Stimulated activated CD4-positive, alpha-beta T cell treated with anti-CD3 and anti-CD28 coated beads, Interleukin-1b, Interleukin-23, amount 100 ng/mL, for 4 hours (primary cell): ENCODE measurements around the gene ZNF697.
"Not testable (repeated sequence)": the region's sequence is repeated elsewhere in the genome, so short reads cannot be mapped to it uniquely, and the experiment has no call there.

Experiments used
- DNase-seq, 2 donors: peaks; one replicate each; pipeline ENCODE4 v3.0.0-alpha.2; 2020; ENCODE audit warnings: low read depth in 2 of 2

Gene ZNF697

DNA sequence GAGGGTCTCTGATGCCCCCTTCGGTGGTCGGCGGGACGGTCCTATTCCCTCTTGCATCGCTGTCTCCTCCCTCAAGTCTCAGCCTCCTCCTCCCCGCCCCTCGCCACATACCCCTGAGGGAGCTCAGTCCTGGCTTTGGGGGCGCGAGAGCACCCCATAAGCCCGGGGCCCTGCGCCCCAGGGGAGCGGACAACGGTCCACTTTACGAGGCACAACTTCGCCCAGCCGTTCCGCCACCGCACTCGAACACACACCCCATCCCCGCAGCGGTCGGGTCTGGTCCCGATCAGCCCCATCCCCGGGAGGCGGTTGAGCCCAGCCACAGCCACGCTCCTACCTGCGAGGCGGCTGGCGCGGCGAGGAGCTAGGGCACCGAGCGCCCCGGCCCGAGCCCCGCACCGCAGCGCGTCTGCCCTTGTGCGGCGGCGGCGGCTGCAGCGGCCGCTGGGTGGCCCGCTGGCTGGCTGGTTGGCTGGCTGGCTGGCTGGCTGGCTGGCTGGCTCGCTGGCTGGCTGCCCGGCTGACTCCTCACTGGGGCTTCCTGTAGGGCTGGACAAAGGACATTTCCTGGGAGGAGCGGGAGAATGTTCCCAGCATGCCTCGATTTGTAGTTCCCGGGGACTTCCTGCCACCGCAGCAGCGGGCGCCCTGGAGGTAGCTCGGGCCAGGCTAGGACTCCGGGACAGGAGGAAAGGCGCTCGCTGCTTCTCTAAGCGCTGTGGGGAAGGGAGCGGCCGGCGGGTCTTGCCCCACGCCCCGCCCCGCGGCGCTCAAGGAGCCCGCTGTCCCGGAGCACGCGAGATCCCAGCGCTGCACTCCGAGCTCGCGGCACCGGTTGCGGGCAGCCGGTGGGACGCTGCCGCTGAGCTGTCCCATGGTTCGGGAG lies at the start of gene ZNF697:
Gene ZNF697, minus strand, starts transcription at position 533 of the 886 bp plus-strand sequence. CDS start 22,166 bp downstream, outside the sequence.
- peak in 1 of 2 donors; percentile 37 for DNase-seq

DNA sequence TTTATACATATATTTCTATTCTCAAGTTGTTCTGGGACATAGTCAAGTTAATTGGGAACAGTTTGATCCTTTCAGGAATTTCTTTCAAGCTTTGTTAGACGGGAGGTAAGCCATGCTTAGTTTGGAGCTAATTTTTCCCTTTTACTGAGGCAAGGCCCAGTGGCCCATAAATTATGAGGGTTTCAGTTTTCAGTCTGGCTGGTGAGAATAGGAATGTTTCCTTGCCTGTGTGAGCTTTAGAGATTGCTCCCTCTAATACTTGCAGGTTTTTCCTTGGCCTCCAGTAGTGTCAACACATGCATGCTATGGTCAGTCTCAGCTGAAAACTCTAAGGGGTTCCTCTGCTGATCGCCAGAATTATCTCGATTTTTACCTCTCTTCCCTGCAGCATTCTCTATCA lies 49.5 kb upstream of the ZNF697 start:
- DNase-seq: no peak

DNA sequence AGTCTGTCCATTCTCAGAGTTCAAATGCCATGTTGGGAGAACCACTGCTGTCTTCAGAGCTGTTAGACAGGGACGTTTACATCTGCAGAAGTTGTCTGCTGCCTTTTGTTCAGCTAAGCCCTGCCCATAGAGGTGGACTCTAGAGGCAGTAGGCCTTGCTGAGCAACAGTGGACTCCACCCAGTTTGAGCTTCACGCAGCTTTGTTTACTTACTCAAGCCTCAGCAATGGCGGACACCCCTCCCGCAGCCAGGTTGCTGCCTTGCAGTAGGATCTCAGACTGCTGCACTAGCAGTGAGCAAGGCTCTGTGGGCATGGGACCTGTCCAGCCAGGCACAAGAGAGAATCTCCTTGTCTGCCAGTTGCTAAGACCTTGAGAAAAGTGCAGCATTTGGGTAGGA lies 48.8 kb upstream of the ZNF697 start:
- DNase-seq: not testable (repeated sequence)

DNA sequence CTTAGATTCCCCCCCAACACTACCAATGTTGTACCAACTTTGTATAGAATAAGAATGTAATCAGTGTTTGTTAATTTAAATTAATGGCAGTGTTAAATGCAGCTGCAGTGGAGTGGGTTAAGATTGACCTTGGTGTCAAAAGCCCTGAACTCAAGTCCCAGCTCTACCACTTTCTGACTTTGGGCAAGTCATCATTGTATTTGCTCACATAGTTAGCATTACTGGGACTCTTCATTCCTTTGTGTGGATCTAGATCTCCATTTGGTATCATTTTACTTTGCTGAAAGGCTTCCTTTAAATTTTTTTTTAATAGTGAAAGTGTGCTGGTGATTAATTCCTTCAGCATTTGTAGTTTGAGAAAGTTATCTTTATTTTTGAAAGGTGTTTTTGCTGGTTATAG lies 41.4 kb upstream of the ZNF697 start:
- no peak for DNase-seq

DNA sequence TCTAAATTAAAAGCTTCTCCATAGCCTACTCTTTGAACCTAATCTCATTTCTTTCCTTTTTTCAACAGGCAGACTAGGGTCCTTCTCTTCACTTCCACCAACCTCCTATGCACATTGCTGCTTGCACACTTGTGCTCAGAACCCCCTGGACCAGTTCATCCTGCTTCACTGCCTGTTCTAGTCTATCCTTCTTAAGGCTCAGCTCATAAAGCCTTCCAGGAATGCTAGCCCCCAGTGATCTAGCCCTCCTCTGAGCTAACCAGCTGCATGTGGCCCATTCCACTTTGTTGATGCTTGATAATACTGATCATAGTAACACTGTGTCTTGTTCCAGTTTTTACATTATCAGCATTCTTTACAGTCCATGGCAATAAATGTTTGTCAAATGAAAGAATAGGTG lies 40.7 kb upstream of the ZNF697 start:
- DNase-seq: no peak

DNA sequence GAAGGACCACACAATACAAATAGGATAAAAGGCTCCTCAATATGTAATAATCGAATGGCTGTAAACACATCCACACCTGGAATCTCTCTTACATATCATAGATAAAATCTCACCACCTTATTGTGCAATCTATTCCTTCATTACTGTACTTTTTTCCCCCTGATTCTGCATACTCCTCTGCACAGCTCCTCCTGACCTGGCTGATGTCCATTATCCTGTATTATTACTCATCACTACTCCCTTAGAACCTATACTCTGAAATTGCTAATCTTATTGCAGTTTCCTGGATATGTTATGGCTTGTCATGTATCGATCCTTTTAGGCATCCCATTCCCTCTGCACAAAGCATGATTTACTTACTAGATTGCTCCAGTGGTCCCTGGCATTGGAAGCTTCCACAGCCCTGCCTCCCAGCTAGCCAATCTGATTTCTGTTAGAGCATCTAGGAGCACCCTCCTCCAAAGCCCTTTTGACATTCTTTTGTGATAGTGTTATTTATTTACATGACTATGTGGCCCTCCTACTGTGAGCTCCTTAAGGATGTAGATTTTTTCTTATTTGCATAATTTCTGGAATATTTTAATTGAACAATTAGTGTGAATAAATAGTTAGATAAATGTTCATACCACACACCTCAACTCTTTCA lies 39.5 kb upstream of the ZNF697 start:
- no peak for DNase-seq

DNA sequence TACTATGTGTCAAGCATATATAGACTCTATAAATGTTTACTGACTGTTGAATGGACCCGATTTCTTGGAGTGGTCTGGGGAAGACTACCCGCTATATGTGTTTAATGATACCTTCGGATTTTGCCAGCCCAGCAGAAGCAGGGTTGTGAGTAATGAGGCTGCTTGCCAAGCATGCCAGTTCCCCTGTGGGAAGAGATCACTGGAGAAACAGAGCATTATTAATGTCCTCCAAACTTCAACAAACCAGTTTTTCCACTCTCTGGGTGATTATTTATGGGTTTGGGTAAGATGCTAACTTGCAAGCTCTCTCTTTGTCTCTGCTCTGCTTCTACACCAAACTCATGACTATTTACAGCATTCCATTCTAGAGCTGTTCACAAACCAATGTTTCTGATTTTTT lies 38.6 kb upstream of the ZNF697 start:
- no peak for DNase-seq

DNA sequence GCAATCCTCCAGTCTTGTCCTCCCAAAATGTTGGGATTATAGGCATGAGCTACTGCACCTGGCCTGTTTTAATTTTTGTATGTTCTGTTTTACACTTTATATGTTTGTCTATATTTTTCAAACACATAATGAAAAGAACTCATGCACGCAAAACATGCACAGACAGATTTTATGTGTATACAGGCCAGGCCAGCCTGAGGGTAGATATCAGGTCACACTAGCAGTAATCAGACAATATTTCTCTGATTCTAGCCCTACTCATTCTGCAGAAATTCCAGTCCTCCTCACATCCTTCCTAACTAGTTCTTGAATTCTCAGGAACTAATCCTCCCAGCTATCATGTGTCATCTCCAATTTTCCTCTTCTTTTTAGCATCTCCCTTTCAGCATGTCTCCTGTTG lies 35.8 kb upstream of the ZNF697 start:
- no peak for DNase-seq

DNA sequence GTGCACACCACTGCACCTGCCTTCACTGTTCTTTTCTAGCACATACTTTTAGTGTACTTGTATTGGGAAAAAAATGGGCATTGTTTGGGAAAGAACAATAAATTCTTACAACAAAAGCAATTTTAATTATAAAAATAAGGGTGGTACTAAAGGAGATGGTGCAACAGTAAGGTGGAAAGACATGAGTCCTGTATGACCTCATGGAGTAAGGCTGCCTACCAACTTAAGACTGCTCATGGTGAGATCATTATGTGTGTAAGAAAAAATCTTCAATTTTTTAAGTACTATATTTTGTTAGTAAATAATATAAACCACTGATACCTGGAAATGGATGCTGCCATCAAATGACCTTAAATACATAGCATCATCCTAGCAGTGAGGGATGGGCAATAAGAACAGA lies 34.1 kb upstream of the ZNF697 start:
- DNase-seq: no peak

DNA sequence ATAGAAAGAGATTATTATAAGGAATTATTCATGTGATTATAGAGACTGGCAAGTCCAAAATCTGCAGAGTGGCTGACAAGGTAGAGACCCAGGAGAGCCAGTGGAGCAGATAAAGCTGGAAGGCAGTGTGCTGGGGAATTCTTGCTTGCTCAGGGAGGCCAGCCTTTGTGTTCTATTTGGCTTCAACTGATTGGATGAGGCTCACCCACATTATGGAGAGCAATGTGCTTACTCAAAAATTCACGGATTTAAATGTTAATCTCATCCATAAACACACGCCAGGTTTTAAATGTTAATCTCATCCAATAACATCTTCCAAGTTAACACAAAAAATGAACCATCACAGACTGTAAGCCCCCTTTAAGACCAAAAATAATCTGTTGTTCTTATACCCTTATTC lies 33.5 kb upstream of the ZNF697 start:
- no peak for DNase-seq

DNA sequence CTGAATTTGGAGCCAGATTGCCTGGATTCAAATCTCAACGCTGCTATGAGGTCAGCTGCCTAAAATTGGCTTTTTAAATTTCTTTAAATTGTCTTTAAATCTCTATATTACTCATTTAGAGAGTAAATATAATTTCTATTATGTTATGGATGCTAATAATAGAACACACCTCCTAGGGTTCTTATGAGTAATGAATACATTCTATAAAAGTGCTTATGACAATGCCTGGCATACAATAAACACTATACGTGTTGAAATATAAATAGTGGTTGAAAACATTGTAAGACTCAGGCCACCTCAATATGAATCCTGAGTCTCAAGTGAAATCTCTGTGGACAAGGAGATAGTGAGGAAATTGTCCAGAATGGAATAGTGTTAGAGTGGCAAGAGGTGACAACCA lies 32.7 kb upstream of the ZNF697 start:
- DNase-seq: no peak

DNA sequence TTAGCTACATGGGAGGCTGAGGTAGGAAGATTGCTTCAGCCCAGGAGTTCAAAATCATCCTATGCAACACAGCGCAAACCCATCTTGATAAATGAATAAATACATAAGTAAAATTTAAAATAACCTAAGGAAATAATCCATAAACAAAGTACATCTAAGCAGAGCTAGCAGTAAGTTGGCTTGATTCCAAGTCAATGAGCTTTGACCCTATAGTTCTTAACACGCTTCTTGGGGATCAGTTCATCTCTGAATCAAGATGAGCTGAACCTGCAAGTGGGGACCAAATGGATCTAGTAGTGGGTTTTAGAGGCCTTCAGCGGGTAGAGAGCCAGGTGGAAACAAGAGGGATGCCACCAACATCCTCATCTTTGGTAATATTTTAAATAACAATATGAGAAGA lies 32.1 kb upstream of the ZNF697 start:
- no peak for DNase-seq

DNA sequence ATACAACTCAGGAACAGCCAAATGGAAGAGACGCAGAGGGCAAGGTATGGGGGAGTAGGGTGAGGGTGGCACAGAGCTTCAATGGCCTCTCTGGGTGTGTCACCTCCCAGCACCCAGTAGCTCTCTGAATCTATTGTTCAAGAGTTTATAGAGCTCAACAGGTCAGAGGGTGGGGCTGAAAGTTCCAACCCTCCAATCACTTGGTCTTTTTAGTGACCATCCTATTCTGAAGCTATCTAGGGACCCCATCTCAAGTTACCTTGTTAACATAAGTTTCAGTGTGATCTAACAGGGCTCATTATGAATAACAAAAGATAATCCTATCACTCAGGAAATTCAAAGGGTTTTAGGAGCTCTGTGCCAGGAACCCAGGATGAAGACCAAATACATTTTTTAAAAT lies 31.2 kb upstream of the ZNF697 start:
- DNase-seq: no peak

DNA sequence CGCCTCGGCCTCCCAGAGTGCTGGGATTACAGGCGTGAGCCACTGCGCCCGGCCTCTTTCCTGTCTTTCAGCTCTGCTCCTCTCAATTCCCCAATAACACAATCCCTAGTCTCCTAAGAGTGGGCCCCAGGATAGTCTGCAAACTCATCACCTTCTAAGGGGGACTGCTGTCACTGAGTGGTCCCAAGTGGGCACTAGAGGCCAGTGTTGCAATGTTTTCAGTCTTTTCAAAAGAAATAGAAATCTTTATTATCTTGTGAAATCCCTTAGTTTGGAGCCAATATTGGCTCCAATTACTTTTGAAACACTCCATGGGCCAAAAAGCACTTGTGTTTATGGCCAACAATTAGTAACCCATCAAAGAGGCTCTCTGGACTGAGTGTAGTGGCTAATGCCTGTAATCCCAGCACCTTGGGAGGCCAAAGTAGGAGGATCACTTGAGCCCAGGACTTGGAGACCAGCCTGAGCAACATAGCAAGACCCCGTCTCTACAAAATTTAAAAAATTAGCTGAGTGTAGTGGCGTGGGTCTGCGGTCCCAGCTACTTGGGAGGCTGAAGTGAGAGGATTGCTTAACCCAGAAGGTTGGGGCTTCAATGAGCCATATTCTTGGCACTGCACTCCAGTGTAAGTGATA lies 28.6 kb upstream of the ZNF697 start:
- DNase-seq: no peak

DNA sequence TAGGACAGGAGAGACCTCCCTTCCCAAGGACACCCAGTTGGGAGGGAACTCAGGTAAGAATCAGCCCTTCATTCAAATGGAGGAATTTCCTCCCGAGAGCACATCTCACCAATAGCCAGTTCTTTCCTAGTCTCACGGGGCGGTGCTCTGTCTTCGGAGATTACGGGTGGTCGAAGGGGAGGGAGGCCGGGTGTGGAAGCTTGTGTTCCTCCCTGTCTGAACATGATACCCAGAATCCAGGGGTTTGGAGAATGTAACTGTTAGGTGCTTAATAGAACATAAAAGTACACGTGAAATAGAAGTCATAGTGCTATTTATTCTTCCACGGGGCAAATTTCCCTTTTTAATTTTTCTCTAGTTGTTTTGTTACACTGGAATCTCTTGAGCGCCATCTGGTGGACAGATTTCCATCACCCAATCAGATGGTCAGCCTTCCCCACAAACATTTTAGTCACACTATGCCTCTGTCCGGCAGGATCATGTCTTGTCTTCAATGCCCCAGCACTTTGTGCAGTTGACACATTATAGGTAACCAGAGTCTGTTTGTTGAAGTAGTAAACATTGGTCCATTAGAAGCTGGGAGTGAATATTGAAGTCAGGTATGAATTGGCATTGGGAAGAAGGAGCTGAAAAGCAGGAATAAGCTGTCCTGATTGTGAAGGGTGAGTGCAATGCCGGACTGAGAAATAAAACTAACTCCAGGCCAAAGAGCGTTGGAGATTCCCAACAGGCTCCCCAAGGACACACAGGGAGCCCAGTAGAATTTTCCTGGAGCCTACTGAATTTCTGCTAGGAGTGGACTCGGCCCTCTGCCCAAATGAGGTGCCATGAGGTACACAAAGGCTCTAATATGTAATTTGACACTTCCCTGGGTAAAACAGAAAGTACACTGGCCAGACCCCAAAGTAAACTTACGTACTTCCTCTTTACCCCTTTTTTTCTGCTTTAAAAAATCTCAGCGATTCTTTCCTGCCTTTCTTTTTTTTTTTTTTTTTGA lies 27.6 kb upstream of the ZNF697 start:
- DNase-seq: peak; percentile 22 to 41

DNA sequence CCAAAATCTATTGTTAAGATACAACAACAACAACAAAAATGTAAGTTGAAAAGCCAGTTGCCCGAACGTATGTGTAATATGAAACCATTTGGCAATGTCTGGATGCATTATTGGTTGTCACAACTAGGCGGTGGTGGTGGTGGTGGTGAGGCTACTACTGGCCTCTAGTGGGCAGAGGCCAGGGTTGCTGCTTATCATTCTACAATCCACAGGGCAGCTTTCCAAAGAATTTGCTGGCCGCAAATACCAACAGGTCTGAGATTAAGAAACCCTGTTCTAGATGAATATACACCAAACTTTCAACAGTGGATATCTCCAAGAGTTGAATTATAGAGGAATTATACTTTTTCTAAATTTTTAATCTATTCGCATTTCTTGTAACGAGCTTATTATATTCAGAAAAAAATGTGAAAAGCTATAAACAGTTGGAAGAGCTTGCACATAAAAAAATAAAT lies 26.8 kb upstream of the ZNF697 start:
- DNase-seq: no peak

DNA sequence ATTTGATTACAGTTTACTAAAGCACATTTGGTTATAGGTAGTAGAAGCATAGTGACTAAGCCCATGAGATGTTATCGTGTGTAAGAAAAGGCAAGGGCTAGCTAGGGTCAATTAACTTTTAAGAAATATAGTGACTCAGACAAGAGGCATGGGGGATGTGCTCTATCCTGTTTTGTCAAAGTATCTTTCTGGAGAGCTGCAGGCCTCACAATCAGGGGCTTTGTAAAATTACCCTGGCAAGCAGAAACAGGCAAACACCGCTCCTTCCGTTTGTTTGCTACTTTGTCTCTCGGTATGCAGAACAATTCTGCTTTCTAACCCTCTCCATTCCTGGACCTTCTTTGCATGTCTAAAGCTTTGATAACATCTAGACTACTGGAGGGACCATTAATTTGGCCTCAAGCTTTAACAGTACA lies 26.1 kb upstream of the ZNF697 start:
- no peak for DNase-seq

DNA sequence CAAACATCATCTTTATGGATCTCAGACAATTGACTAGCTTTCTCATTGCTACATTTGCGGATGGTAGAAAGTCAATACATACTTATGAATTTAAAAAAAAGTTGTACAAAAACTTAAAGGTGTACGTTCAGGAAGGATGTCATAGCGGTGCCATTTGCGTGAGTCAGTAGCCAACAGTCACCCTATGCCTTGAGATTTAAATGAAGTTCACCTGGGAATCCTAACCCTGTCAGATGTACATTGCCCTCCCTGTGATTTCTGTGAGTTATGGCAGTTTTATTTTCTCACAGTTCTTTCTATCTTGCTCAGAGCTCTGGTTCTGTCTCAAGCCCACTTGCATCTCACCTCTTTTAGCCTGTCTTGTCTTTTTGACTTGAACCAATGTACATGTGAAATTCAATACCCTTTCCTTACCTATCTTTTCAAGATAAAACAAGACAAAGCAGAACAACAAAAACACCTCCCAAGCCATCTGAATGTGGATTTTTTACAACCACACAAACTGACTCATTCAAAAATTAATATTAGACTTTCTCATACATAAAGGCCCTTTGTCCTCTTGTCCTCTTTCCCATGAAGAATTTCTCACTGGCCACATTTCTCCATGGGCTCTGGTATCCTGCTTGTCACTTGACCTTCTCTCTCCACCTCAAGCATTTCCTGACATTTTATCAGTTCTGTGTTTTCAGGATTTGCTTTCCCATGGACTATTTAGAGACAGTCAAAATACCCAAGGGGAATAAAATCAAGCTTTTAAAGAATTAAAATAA lies 25.3 kb upstream of the ZNF697 start:
- DNase-seq: no peak

DNA sequence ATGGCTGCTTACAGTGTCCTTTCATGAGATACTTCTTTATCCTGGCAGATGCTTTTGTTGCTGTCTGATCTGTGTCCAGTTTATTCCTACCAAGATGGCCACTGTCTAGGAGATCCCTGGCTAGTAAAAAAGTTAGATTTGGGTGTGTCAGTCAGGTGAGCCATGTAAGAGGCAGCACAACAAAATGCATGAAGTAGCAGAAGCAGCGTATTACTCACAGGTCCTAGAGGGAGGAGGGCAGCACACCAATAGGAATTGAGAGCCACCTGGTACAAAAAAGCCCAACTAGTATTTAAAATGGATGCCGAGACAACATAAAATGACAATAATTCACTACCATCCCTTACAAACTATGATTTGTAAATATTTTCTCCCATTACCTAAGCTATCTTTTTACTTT lies 22.8 kb upstream of the ZNF697 start:
- no peak for DNase-seq

DNA sequence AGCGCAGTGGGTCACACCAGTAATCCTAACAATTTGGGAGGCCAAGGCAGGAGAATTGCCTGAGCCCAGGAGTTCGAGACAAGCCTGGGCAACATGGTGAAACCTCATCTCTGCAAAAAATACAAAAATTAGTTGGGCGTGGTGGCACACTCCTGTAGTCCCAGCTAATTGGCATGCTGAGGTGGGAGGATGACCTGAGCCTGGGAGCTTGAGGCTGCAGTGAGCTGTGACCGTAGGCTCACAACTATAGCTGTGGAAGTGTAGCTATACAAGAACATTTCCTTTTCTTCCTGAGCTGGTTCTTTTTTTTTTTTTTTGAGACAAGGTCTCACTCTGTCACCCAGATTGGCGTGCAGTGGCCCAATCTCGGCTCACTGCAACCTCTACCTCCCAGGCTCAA lies 19.1 kb upstream of the ZNF697 start:
- no peak for DNase-seq

DNA sequence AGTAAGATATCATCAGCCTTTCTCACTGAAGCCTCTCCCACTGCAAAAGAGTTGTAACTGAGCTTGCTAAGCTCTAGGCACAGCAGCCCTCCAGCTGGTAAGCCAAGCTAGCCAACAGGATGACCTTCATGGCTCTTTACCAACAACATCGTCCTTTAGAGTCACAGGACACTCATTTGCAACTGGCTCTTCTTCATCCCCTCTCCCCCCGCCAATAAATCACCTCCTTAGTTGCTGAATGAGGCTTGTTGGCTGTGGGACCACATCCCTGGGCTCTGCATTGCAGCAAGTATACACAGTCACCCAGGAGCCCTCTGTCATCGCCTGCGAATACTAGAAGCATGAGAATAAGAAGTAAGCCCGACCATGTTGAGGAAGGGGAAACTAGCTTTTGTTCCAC lies 16.0 kb upstream of the ZNF697 start:
- no peak for DNase-seq
